ENCODE results near the gene LENG9. TPM values are rescaled to one million over a fixed set of nuclear protein-coding genes. Genes with fewer than 3 reads are reported as not detected.

LENG9 gene
- total RNA-seq, 1 donor from 2014 or later: 15.0 TPM

DNA sequence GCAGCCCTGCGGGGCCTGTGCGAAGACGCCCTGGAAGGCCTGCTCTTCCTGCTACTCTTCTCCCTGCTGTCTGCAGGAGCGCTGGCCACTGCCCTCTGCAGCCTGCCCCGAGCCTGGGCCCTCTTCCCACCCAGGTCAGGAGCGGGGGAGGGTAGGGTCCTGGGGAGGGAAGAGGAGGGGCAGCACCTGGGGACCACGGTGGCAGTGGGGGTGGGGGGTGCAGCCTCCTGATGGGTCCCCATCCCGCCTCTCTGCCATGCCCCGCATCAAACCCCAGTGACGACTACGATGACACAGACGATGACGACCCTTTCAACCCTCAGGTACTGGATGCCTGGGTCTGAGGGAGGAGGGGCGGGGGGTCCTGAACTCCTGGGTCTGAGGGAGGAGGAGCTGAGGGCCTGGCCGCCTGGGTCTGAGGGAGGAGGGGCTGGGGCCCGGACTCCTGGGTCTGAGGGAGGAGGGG, 28.0 kb downstream of the LENG9 start:
- FAIRE-seq (no peak), DNase-seq (ENCODE audit: low read depth) (no peak)
- peaks cover 2% of the 10 kb centered on the region for H3K36me3 ChIP-seq (ENCODE audit: control insufficient read depth, insufficient read depth, low read length)
- no peaks in the 10 kb centered on the region for H3K27me3 ChIP-seq (ENCODE audit: control insufficient read depth, insufficient read depth, low read length)
- TF ChIP-seq, protein P1, sequence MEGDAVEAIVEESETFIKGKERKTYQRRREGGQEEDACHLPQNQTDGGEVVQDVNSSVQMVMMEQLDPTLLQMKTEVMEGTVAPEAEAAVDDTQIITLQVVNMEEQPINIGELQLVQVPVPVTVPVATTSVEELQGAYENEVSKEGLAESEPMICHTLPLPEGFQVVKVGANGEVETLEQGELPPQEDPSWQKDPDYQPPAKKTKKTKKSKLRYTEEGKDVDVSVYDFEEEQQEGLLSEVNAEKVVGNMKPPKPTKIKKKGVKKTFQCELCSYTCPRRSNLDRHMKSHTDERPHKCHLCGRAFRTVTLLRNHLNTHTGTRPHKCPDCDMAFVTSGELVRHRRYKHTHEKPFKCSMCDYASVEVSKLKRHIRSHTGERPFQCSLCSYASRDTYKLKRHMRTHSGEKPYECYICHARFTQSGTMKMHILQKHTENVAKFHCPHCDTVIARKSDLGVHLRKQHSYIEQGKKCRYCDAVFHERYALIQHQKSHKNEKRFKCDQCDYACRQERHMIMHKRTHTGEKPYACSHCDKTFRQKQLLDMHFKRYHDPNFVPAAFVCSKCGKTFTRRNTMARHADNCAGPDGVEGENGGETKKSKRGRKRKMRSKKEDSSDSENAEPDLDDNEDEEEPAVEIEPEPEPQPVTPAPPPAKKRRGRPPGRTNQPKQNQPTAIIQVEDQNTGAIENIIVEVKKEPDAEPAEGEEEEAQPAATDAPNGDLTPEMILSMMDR (IDR thresholded peaks at IDR 0.05; ENCODE audit: insufficient read depth, low read length, severe bottlenecking): no peak
- H3K4me3 ChIP-seq (ENCODE audit: low read depth, low read length): no peak overlapping the region

DNA sequence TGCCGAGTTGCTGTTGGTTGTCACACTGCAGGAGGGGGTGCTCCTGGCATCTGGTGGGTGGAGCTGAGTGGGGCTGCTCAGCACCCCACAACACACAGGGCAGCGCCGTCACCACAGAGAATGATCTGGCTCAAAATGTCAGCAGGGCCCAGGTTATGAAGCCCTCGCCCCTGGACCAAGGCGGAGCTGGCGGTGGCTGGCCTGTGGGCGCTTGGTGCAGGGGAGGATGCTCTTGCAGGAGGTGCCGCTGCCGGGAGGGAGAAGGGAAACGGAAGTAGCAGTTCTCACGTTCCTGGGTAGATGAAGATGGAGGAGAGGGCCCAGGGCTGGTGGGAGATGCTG, 28.7 kb downstream of the LENG9 start:
- FAIRE-seq: no peak

DNA sequence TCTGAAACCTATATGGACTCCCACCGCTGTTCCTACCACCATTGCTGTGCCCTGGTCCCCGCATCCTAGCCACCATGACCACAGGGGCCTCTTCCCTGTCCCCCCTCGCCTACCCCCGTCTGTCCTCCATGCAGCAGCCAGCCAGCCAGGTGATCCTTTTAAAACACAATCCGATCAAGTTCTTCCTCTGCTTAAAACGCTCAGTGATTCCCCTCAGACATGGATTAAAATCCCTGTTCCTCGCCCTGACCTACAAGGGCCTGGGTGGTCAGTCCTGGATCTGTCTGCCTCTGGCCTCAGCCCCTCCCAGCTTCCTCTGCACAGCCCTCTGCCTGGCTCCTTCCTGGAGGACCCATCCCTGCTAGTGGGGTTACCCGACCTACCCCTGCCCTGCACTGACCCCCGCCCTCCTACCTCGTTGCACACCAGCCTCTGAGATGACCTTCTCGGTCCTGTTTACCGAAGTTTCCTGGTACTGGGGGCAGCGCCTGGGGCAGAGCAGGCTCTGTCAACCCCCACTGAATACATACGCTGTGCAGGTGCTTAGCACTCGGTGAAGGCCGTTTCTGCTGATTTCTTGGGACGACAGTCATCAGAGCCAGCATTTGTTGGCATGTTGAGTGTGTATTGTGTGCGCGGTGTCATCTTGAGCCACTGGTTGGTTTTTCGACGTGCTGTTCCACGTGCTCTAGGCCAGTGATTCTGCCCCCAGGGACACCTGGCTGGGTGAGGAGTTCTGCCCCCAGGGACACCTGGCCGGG, 29.3 kb downstream of the LENG9 start:
- no peak for DNase-seq (ENCODE audit: low read depth)
- peaks cover 2% of the 10 kb centered on the region for H3K36me3 ChIP-seq (ENCODE audit: control insufficient read depth, insufficient read depth, low read length)
- no peaks in the 10 kb centered on the region for H3K27me3 ChIP-seq (ENCODE audit: control insufficient read depth, insufficient read depth, low read length)
- TF ChIP-seq, protein P1 (IDR thresholded peaks at IDR 0.05; ENCODE audit: insufficient read depth, low read length, severe bottlenecking): no peak
- H3K4me3 ChIP-seq (ENCODE audit: low read depth, low read length): no peak overlapping the region
- FAIRE-seq: no peak

More for the DNA sequence above, 28.7 kb downstream of the LENG9 start:
- no peaks in the 10 kb centered on the region for H3K27me3 ChIP-seq (ENCODE audit: control insufficient read depth, insufficient read depth, low read length)
- TF ChIP-seq, protein P1 (IDR thresholded peaks at IDR 0.05; ENCODE audit: insufficient read depth, low read length, severe bottlenecking): no peak
- H3K36me3 ChIP-seq (ENCODE audit: control insufficient read depth, insufficient read depth, low read length): peaks cover 2% of the 10 kb centered on the region
- H3K4me3 ChIP-seq (ENCODE audit: low read depth, low read length): no peak overlapping the region
- DNase-seq (ENCODE audit: low read depth): no peak

DNA sequence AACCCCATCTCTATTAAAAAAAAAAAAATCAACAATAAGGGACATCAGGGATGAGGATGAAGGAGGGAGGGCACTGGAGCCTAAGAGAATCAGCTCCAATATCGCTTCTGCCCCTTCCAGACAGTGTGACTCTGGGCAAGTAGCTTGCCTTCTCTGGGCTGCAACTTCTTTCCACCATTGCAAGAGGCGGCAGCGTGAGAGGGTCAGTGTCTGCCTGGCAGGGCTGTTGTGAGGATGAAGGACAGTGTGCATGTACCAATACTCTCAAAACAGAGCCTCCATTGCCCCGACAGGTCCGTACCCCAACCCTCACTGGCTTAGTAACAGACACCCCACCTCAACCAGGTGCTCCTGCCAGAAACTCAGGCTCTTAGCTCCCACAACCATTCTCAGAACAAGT, 29.9 kb downstream of the LENG9 start:
- TF ChIP-seq, protein P1 (IDR thresholded peaks at IDR 0.05; ENCODE audit: insufficient read depth, low read length, severe bottlenecking): no peak
- H3K36me3 ChIP-seq (ENCODE audit: control insufficient read depth, insufficient read depth, low read length): peaks cover under 1% of the 10 kb centered on the region
- no peaks in the 10 kb centered on the region for H3K27me3 ChIP-seq (ENCODE audit: control insufficient read depth, insufficient read depth, low read length)
- DNase-seq (ENCODE audit: low read depth) (no peak), FAIRE-seq (no peak)
- H3K4me3 ChIP-seq (ENCODE audit: low read depth, low read length): no peak overlapping the region

DNA sequence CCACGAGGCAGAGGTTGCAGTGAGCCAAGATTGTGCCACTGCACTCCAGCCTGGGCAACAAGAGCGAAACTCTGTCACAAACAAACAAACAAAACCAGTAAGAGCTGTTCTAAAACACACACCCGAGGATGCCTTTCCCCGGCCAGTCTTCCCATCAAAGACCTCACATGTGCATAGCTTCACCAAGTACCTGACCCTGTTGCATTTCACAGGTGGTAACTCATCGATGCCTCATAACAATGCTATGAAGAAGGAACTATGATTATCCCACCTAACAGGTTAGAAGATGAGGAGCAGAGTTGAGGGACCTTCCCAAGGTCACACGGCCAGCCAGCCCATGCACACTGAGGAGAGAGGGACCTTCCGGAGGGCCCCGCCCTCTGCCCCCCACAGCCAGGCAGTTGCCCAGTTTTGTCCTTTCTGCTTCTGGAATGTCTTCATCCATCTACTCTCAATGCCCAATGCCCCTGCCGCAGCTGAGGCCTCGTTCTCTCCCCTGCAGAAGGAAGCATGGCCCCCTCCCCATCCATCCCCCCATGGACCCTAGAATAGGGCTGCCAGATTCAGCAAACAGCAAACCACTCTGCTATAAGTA, 31.3 kb downstream of the LENG9 start:
- no peak overlapping the region for H3K4me3 ChIP-seq (ENCODE audit: low read depth, low read length)
- no peaks in the 10 kb centered on the region for H3K27me3 ChIP-seq (ENCODE audit: control insufficient read depth, insufficient read depth, low read length)
- peak; percentile 84 for DNase-seq (ENCODE audit: low read depth)
- FAIRE-seq: no peak
- TF ChIP-seq, protein P1 (IDR thresholded peaks at IDR 0.05; ENCODE audit: insufficient read depth, low read length, severe bottlenecking): no peak
- no peaks in the 10 kb centered on the region for H3K36me3 ChIP-seq (ENCODE audit: control insufficient read depth, insufficient read depth, low read length)

All from bronchial epithelial cell (primary cell).